A549 (cell line): ENCODE results near the gene MGP.

Source experiments
- CEBPB ChIP-seq, 2 experiments: fragments of >200 bp in 1 of 2; sonication (Bioruptor Twin) in 1 of 2; formaldehyde crosslinking in 1 of 2; IDR thresholded peaks; 2 replicates each; pipeline ENCODE4 v1.6.1; 2012 to 2016
- JUNB ChIP-seq: fragments of >200 bp; sonication (Bioruptor Twin); formaldehyde crosslinking; IDR thresholded peaks from 2 replicates; pipeline ENCODE4 v1.6.1; 2016
- NPAS2 ChIP-seq: fragments of 250-450 bp; sonication (Bioruptor Pico); IDR thresholded peaks from 2 replicates; pipeline ENCODE4 v1.8.0; 2022; ENCODE audit warnings: mild to moderate bottlenecking, moderate library complexity, borderline replicate concordance
- POLR2A ChIP-seq: IDR thresholded peaks from 2 replicates; pipeline ENCODE4 v1.6.1; 2012; ENCODE audit warnings: mild to moderate bottlenecking, low read length
- TF ChIP-seq, protein P1 (sequence below): fragments of >200 bp; sonication (Bioruptor Twin); formaldehyde crosslinking; IDR thresholded peaks from 3 replicates; pipeline ENCODE4 v1.5.1; 2016
- TF ChIP-seq, protein P2 (sequence below): fragments of 150-350 bp; IDR thresholded peaks from 2 replicates; pipeline ENCODE4 v1.6.1; 2014; ENCODE audit warnings: low read depth, mild to moderate bottlenecking, low read length

DNA sequence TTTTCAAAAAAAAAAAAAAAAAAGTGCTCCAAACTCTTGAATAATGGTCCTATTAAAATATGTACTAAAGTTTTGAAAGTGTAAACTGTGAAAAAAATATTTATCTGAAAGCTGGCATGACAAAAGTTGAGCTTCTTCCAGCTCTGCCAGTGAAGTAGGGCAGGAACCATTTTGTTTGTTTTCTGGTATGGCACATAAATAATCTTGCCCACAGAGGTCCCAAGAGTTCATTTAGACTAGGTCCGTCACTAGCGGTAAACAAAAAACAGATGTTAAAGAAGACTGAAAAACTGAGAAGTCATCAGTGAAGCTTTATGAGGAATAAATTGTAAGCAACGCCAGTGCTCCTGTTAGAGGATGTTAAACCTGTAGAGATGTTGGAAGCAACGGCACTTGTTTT lies 45.7 kb upstream of the MGP start:
- TF ChIP-seq, protein P1, sequence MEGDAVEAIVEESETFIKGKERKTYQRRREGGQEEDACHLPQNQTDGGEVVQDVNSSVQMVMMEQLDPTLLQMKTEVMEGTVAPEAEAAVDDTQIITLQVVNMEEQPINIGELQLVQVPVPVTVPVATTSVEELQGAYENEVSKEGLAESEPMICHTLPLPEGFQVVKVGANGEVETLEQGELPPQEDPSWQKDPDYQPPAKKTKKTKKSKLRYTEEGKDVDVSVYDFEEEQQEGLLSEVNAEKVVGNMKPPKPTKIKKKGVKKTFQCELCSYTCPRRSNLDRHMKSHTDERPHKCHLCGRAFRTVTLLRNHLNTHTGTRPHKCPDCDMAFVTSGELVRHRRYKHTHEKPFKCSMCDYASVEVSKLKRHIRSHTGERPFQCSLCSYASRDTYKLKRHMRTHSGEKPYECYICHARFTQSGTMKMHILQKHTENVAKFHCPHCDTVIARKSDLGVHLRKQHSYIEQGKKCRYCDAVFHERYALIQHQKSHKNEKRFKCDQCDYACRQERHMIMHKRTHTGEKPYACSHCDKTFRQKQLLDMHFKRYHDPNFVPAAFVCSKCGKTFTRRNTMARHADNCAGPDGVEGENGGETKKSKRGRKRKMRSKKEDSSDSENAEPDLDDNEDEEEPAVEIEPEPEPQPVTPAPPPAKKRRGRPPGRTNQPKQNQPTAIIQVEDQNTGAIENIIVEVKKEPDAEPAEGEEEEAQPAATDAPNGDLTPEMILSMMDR: no peak
- TF ChIP-seq NPAS2 (CRISPR knock-in tag) (no peak), POLR2A (no peak), JUNB (no peak), CEBPB (IDR thresholded peaks at IDR 0.05) (no peak)
- TF ChIP-seq, protein P2, sequence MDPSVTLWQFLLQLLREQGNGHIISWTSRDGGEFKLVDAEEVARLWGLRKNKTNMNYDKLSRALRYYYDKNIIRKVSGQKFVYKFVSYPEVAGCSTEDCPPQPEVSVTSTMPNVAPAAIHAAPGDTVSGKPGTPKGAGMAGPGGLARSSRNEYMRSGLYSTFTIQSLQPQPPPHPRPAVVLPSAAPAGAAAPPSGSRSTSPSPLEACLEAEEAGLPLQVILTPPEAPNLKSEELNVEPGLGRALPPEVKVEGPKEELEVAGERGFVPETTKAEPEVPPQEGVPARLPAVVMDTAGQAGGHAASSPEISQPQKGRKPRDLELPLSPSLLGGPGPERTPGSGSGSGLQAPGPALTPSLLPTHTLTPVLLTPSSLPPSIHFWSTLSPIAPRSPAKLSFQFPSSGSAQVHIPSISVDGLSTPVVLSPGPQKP: no peak
